ENCODE data around the gene SCFD2. TPM values are rescaled to one million over a fixed set of nuclear protein-coding genes. Genes with fewer than 3 reads are reported as not detected.

Gene SCFD2
- total and polyA plus RNA-seq, 2 experiments from 2014 or later: 30.7 to 33.2 TPM

- no peak for TF ChIP-seq EZH2 (IDR thresholded peaks at IDR 0.05; ENCODE audit: insufficient read depth, poor library complexity, severe bottlenecking)
- no peak for TF ChIP-seq EZH2phosphoT487 (IDR thresholded peaks at IDR 0.05; ENCODE audit: insufficient read depth, low read depth)
Measured at GRCh38 chr4:52943677-52944076, 422.2 kb downstream of the SCFD2 start.

GRCh38 chr4:52942936-52943335 is 422.9 kb downstream of the SCFD2 start:
- in situ Hi-C loops (cut with MboI): no loop called here

More at GRCh38 chr4:52943677-52944076, 422.2 kb downstream of the SCFD2 start:
- Histone ChIP-seq H3K79me2 (ENCODE audit: insufficient read depth) (no peaks in the 10 kb centered on the region), H3K9ac (no peak overlapping the region), H3K4me1 (ENCODE audit: insufficient read depth) (no peaks in the 10 kb centered on the region), H3F3A (ENCODE audit: insufficient read depth) (no peaks in the 10 kb centered on the region), H3K9me3 (ENCODE audit: low read depth) (no peaks in the 10 kb centered on the region), H3K27ac (no peak overlapping the region), H4K20me1 (ENCODE audit: insufficient read depth) (no peaks in the 10 kb centered on the region), H3K4me3 (no peak overlapping the region), H3K4me2 (ENCODE audit: unreplicated experiment) (no peak overlapping the region), H3K9me2 (ENCODE audit: insufficient read depth) (no peaks in the 10 kb centered on the region), H2AFZ (no peak overlapping the region), H3K27me3 (replicated peaks; ENCODE audit: insufficient read depth) (no peaks in the 10 kb centered on the region), H3K36me3 (ENCODE audit: low read depth) (no peaks in the 10 kb centered on the region)
- no peak for DNase-seq
- in situ Hi-C loops (cut with MboI): no loop called here

DNA sequence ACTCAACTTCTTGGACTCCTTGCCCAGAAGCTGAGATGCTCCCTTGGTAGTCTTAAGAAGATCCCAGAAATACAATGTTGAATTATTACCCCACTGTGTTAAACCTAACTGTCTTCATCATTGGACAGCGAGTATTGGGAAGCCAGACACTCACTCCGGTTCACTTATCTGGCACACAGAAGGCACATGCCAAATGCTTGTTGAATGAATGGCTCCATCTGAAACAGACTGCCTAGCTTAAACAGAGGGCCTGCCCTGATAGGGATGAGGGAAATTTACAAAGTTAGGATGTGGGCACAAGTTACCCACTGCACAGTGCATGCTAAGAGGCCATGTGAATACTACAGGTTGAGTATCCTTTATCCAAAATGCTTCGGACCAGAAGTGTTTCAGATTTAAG is 424.4 kb downstream of the SCFD2 start:
- no peak overlapping the region for H3K4me3 ChIP-seq
- no peak for DNase-seq
- 89 to 91% methylated on average over 3 of the region's 3 CpGs for WGBS, 2 experiments (ENCODE audit: low coverage in 1 of 2, low lambda C conversion rate in 2 of 2, missing lambda C conversion rate in 2 of 2)
- no peaks in the 10 kb centered on the region for H3K9me3 ChIP-seq (ENCODE audit: low read depth)
- TF ChIP-seq EZH2 (IDR thresholded peaks at IDR 0.05; ENCODE audit: insufficient read depth, poor library complexity, severe bottlenecking): no peak
- TF ChIP-seq EZH2phosphoT487 (IDR thresholded peaks at IDR 0.05; ENCODE audit: insufficient read depth, low read depth): no peak
- H3K27me3 ChIP-seq (replicated peaks; ENCODE audit: insufficient read depth): no peaks in the 10 kb centered on the region
- in situ Hi-C loops (cut with MboI): no loop called here
- no peak overlapping the region for H3K9ac ChIP-seq
- no peak overlapping the region for H3K27ac ChIP-seq
- H3K4me2 ChIP-seq (ENCODE audit: unreplicated experiment): no peak overlapping the region
- H3K4me1 ChIP-seq (ENCODE audit: insufficient read depth): no peaks in the 10 kb centered on the region
- no peaks in the 10 kb centered on the region for H3F3A ChIP-seq (ENCODE audit: insufficient read depth)
- H3K36me3 ChIP-seq (ENCODE audit: low read depth): no peaks in the 10 kb centered on the region
- no peaks in the 10 kb centered on the region for H3K79me2 ChIP-seq (ENCODE audit: insufficient read depth)
- H3K9me2 ChIP-seq (ENCODE audit: insufficient read depth): no peaks in the 10 kb centered on the region
- H2AFZ ChIP-seq: no peak overlapping the region
- H4K20me1 ChIP-seq (ENCODE audit: insufficient read depth): no peaks in the 10 kb centered on the region

More at GRCh38 chr4:52942936-52943335, 422.9 kb downstream of the SCFD2 start:
- Histone ChIP-seq H3K9me3 (ENCODE audit: low read depth) (no peaks in the 10 kb centered on the region), H3K79me2 (ENCODE audit: insufficient read depth) (no peaks in the 10 kb centered on the region), H3K9me2 (ENCODE audit: insufficient read depth) (no peaks in the 10 kb centered on the region), H3K9ac (no peak overlapping the region), H3F3A (ENCODE audit: insufficient read depth) (no peaks in the 10 kb centered on the region), H3K36me3 (ENCODE audit: low read depth) (no peaks in the 10 kb centered on the region), H3K27ac (no peak overlapping the region), H3K4me2 (ENCODE audit: unreplicated experiment) (no peak overlapping the region), H2AFZ (no peak overlapping the region), H4K20me1 (ENCODE audit: insufficient read depth) (no peaks in the 10 kb centered on the region), H3K4me3 (no peak overlapping the region), H3K27me3 (replicated peaks; ENCODE audit: insufficient read depth) (no peaks in the 10 kb centered on the region), H3K4me1 (ENCODE audit: insufficient read depth) (no peaks in the 10 kb centered on the region)
- no peak for TF ChIP-seq EZH2phosphoT487 (IDR thresholded peaks at IDR 0.05; ENCODE audit: insufficient read depth, low read depth)
- no peak for TF ChIP-seq EZH2 (IDR thresholded peaks at IDR 0.05; ENCODE audit: insufficient read depth, poor library complexity, severe bottlenecking)
- 100% methylated on average over 1 of the region's 1 CpG for WGBS, 2 experiments (ENCODE audit: low coverage in 1 of 2, low lambda C conversion rate in 2 of 2, missing lambda C conversion rate in 2 of 2)
- no peak for DNase-seq

- no peak overlapping the region for H3K27ac ChIP-seq
- no peak overlapping the region for H3K4me3 ChIP-seq
- H2AFZ ChIP-seq: no peak overlapping the region
- H3K9me2 ChIP-seq (ENCODE audit: insufficient read depth): no peaks in the 10 kb centered on the region
- in situ Hi-C loops (cut with MboI): no loop called here
- H3K9me3 ChIP-seq (ENCODE audit: low read depth): no peaks in the 10 kb centered on the region
- H4K20me1 ChIP-seq (ENCODE audit: insufficient read depth): no peaks in the 10 kb centered on the region
- no peak overlapping the region for H3K4me2 ChIP-seq (ENCODE audit: unreplicated experiment)
- H3K36me3 ChIP-seq (ENCODE audit: low read depth): no peaks in the 10 kb centered on the region
- no peaks in the 10 kb centered on the region for H3K79me2 ChIP-seq (ENCODE audit: insufficient read depth)
- 84 to 91% methylated on average over 2 of the region's 2 CpGs for WGBS, 2 experiments (ENCODE audit: low coverage in 1 of 2, low lambda C conversion rate in 2 of 2, missing lambda C conversion rate in 2 of 2)
- no peak overlapping the region for H3K9ac ChIP-seq
- DNase-seq: no peak
- no peaks in the 10 kb centered on the region for H3K4me1 ChIP-seq (ENCODE audit: insufficient read depth)
- TF ChIP-seq EZH2 (IDR thresholded peaks at IDR 0.05; ENCODE audit: insufficient read depth, poor library complexity, severe bottlenecking): no peak
- no peak for TF ChIP-seq EZH2phosphoT487 (IDR thresholded peaks at IDR 0.05; ENCODE audit: insufficient read depth, low read depth)
- H3K27me3 ChIP-seq (replicated peaks; ENCODE audit: insufficient read depth): no peaks in the 10 kb centered on the region
- 0 out of 2 replicates have a peak, but pooled peaks cover 2% of the 10 kb centered on the region for H3F3A ChIP-seq (ENCODE audit: insufficient read depth)
Measured at GRCh38 chr4:52939739-52940138, 426.1 kb downstream of the SCFD2 start.

- Histone ChIP-seq H3K4me2 (ENCODE audit: unreplicated experiment) (no peak overlapping the region), H3K27me3 (replicated peaks; ENCODE audit: insufficient read depth) (no peaks in the 10 kb centered on the region), H3F3A (ENCODE audit: insufficient read depth) (peaks cover 6% of the 10 kb centered on the region), H3K36me3 (ENCODE audit: low read depth) (no peaks in the 10 kb centered on the region), H2AFZ (no peak overlapping the region), H3K4me3 (no peak overlapping the region), H3K4me1 (ENCODE audit: insufficient read depth) (no peaks in the 10 kb centered on the region), H3K27ac (no peak overlapping the region), H4K20me1 (ENCODE audit: insufficient read depth) (no peaks in the 10 kb centered on the region), H3K9me2 (ENCODE audit: insufficient read depth) (no peaks in the 10 kb centered on the region), H3K9me3 (ENCODE audit: low read depth) (no peaks in the 10 kb centered on the region), H3K79me2 (ENCODE audit: insufficient read depth) (no peaks in the 10 kb centered on the region), H3K9ac (no peak overlapping the region)
- TF ChIP-seq EZH2phosphoT487 (IDR thresholded peaks at IDR 0.05; ENCODE audit: insufficient read depth, low read depth): no peak
- peak; percentile 8 for DNase-seq
- in situ Hi-C loops (cut with MboI): no loop called here
- WGBS, 2 experiments (ENCODE audit: low coverage in 1 of 2, low lambda C conversion rate in 2 of 2, missing lambda C conversion rate in 2 of 2): 67 to 89% methylated on average over 1 of the region's 1 CpG
Measured at GRCh38 chr4:52939325-52939724, 426.5 kb downstream of the SCFD2 start.
